GM04503 (cell line): ENCODE measurements around the gene DPYD.

Experiments
- DNase-seq: peaks from one replicate; pipeline ENCODE4 v3.0.0-alpha.2; 2012; ENCODE audit warnings: low read depth

The DPYD gene

DNA sequence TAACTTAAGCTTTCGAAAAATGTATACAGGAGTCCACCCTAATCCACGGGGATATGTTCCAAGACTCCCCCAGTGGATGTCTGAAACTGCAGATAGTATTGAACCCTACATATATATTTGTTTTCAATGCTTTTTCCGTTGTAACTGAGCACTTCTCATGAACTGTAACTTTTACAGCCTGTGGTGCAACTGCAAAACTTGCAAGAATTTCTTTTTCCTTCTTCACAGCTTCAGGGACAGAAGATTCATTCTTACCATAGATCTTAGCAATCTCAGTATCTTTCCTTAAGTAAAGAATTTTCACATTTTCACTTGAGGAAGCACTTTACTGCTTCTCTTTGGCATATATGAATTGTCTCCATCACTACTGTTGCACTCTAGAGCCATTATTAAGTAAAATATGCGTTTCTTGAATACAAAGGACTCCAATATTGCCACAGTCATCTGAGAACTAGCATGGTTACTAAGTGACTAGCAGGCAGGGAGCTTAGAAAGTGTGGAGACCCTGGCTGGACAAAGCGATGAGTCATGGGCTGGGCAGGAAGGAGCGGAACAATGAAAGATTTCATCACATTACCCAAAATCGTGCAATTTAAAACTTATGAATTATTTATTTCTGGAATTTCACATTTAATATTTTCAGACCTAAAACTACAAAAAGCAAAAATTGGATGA lies 14.1 kb downstream of the DPYD start:
- peak; percentile 78 for DNase-seq

DNA sequence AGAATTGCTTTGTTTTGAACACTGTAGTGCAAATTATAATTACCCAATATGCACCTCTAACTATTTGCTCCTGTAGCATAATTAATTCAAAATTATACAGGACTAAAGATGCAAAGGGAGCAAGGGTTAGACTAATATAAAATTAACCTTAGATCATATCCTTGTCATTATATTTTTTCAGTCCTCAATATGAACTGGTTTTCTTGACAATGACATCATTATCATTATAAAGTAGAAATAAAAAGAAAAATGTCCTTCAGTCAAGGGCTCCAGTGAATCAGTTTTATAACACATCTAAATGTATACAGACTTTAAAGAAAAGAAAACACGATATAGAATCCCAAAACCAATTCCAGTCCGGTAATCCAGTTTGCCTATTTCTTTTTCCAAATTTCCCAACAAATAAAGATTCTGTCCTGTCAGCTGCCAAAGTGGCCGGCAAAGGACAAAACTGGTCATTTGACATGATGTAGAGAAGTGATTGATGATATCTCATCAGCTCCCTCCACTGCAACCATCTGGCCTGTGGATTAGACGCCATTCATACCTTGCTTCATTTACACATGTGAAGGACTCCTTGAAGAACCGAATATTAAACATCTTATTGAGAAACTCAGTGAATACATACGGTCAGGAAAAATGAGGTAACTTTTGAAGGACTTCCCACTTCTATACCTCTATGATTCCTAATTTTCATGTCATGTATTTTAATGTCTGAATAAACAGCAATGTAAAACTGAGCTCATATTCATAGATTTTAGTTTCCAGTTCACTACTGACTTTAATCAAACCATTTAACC lies 15.5 kb downstream of the DPYD start:
- DNase-seq = no peak

DNA sequence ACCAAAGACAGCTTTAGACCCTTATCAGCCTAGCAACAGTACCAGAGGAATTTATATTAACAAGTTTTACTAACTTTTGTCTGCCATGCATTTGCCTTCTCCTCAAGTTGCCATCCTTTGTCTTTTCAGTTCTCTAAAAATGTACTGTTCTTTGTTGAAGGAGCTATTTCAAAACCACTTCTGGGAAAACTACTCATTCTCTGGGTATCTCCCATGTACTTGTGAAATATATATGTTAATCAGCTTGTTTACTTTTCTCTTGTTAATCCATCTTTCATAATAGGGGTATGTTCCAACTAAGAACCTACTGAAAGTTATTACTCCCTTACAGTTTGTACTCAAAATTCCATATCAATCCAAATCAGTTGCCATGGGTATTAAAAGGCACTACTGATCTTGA lies 16.3 kb downstream of the DPYD start:
- peak; percentile 30 for DNase-seq

DNA sequence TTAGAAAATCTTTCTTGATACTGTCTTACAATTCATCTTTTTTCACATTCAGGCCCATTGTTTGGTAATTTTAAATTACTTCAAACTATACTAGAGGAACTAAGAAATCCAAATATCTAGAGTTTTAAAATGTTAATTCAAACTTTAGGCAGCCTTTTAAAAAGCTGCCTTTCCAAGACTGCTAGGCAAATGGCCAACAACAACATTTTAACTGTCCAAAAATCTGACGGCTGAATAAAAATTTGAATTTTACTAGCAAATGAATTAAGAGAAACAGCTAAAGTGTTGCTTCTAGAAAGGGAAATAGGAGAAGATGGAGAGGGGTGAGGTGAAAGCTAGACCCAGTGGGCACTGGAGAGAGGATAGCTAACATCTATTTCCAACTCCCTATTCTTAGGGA lies 17.2 kb downstream of the DPYD start:
- no peak for DNase-seq

DNA sequence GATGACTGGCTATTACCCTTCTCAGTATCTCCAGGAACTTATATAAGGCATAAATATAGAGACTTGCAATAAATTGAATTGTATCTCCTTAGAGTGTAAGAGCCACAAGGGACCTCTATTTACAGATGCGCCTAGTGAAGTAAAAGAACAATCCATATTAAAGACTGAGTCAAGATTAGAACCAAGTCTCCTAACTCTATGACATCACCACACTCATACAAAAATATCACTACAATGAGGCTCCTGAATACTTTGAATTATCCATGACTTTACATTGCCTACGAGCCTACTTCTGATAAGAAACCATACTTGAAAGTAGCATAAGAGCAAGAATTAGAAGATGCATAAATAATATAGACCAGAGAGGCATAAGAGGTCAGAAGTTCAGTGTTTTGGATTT lies 18.8 kb downstream of the DPYD start:
- DNase-seq = no peak

DNA sequence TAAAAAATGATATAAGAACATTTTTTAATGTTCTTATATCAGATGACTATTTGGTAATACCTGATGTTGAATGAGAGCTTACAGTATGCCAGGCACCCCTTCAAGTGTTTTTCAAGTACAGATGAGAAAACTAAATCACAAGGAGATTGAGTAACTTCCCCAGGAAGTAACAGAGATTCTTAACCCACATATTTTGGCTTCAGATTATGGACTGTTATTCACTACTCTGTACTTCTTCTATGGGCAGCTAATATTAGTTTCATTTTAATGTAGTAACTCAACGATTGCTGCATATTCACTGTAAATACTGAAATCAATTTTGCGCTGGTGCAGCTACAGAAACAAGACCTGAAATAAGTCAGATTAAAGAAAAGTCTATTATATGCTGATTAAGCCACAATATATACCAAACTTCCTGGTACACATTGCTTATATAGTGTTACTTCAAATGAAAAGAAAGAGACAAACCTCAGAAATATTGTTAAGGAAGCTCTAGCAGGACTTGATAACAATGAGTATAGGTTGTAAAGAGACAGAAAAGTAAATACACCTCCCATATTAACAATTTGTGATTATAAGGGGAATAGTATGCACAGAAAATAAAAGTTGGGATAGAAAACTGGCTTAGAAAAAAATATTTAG lies 19.7 kb downstream of the DPYD start:
- peak; percentile 24 for DNase-seq

DNA sequence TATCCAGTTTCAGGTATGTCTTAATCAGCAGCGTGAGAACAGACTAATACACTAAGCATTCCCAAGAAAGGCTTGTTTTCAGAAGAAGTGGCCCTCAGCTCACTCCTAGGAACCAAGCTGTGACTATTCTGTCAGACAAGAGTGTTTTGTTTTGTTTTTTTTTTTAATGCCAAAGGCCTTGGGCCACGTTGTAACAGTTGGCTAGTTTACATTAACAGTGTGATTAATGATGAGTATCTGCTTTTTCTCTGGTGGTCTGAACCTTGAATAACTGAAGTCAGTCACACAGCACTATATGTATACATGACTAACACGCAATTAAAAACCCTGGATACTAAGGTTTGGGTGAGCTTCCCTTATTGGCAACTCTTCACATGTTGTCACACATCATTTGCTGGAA lies 21.9 kb downstream of the DPYD start:
- no peak for DNase-seq

DNA sequence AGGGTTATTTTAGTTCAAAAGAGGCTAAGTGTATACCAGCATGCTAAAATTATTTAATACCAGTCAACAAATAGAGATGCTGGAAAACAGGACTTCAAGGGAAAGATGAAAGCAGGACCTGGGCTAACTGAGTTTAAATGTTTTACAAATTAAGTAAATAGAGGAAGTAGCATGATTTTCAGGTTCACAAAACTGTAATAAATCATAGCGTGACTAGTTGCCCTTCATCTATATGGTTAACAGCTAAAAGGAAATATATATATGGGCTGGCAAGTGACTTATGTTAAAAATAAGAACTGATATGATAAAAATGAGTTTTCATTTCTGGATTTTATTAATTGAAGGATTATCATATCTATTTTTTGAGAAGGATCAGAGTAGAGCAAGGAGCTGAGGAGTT lies 25.6 kb downstream of the DPYD start:
- DNase-seq = no peak

DNA sequence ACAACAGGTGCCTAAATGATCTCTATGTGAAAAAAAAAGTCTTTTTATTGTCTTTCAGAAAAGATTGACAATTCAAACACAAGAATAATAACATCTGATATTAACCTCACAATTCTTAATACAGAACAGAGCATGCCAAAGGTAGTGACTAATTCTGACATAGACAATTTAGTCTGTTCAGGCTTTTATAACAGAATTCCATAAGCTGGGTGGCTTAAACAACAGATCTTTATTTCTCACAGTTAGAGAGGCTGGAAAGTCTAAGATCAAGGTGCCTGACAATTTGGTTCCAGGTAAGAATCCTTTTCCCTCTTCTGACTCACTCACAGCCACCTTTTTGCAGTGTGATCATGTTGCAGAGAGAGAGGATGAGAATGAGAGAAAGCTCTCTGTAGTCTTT lies 27.0 kb downstream of the DPYD start:
- DNase-seq = no peak

DNA sequence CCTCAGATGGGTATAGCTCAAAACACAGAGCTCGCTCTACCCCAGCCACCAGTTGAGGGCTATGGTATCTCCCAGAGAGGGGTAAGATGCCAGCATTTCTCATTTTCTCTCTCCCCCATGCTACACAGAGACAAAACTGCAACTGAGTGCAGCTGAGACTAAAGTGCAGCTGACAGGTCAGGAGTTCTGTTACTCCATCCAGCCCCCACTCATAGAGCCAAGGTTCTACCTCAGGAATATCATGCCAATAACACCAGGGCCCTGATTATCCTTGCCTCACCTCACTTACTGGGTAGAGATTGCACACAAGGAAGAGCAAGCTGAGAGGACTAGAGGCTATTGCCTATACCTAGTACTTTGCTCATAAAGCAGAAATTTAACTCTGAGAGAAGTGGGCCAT lies 34.6 kb downstream of the DPYD start:
- DNase-seq = no peak

DNA sequence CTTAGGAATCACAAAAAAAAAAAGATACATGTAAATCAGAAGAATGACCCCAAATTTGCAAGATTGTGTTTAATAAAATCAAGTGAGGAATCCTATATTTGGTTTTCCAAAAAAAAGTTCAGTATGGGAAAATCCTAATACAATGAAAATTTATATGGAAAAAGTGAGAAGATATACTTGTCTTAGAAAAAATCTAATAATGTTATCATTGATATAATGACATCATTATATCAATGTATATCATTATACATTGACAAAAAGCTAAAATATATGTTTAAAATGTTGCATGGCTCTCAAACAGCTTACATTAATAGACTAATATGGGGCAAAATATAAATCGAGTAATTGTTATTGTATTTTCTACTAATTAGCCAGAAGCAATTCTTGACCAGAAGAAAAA lies 37.0 kb downstream of the DPYD start:
- DNase-seq = no peak

DNA sequence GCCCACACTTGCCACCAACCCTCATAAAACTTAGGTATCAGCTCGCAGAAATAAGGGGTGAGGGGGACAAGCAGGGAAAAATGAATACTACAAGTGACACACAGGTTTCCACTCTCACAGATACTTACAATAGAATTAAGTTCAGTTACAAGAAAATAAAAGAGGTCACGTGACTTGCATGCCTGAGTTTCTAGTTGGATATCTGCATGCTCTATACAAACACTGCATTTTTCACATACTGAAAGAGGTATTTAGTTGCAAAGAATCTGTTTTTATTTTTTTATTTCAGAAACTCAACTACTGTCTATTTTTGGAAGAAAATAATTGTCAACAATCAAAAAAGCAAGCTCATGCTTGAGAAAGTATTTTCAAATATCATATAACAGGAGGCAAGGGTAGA lies 43.5 kb downstream of the DPYD start:
- no peak for DNase-seq

DNA sequence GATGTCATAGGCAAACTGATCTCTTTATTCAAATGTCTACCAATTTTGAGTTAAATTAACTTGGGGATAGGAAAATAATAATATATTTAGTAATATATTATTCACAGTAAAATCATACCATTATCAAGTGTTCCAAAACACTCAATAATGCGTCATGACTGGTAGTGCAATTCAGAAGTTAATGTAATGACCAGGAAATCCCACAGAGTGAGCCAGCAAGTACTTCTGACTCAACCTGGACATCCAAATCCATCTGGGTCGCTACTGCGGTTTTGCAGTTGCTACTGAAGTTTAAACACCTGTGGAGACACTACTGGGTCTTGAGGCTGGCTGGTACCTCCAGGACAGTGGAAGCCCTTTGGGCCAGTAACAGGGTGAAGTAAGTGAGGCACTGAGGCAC lies 44.8 kb downstream of the DPYD start:
- DNase-seq = no peak

DNA sequence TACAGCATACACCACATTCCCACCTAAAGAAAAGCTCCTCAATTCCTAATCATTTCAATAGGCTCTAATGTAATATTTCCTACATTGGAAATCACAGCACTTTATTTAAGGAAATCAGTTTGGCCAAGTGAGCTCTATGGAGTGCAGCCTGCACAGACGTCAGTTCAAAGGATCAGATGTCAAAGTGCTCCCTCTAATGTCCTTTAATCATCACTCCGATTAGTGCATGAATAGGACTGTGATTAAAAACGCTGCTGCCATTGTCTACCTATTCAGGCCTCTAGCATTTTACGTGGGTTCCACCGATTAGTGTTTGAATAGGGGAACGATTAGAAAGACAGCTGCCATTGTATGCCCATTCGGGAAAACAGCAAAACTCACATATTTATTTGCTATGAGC lies 50.2 kb downstream of the DPYD start:
- no peak for DNase-seq

DNA sequence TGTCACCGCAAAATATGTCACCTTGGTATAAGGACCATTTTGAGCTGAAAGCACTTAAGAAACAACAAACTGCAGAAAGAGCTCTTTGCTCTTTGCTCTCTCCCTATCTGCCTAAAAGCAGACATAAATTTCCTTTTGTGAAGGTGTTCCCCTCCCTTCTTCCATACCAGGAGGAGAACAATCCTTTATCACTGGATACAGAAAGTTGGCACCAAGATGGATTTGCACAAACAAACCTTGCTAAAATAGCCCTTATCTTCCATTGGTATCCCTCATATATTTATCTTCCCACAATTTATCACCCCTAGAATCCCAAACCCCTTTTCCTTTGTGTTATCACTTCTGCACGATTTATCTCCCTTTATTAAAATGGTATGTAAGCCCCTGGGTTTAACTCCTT lies 51.4 kb downstream of the DPYD start:
- DNase-seq = no peak

DNA sequence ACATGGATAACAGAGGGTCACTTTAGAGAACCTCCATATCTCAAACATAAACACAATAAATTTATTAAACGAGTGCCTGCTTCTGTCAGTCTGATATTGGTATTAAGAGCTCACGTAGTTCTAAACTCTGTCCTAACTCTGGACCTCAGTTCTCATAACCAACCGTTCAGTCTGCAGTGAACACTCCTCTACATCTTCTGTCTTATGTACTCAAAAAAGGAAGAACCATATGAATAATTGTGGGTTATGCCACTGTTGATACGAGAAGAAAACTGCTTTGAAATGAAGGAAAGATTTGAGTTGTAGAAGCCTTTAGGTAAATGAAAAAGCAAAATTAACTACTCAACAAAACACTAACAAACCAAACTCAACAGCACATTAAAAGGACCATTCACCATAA lies 53.7 kb downstream of the DPYD start:
- DNase-seq = no peak

DNA sequence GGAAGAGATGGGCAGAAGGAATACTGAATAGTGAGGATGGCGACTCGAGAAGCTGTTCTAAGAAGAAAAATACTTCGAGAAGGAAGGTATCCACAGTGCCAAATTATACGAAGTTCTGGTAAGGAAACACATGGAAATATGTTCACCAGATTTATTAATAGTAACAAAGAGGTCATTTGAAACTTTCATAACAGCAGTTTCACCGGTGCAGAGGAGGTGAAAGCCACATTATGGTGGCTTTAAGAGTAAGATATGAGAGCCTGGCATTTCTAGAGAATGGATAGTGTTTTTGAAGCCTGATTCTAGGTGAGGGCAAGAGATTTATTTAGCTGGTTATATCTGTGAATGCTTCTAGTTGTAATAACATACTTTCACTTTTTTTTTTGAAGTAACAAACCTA lies 56.2 kb downstream of the DPYD start:
- DNase-seq = no peak

DNA sequence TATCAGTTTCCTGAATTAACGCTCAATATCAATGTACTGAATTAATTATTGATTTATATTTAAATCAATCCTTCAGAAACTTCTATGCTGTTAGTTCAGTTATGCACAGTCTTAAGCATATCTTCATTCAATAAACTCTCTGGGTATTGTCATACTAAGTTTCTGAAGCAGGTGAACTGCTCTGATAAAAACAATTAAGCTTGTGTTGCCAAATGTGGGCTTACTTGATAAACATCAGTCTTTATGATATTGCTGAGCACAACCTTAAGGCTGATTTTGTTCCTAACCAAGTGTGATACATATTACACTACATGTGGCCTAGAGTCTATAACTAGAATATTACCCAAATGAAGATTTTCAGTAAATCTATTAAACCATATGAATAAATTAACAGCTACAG lies 67.6 kb downstream of the DPYD start:
- DNase-seq = no peak

DNA sequence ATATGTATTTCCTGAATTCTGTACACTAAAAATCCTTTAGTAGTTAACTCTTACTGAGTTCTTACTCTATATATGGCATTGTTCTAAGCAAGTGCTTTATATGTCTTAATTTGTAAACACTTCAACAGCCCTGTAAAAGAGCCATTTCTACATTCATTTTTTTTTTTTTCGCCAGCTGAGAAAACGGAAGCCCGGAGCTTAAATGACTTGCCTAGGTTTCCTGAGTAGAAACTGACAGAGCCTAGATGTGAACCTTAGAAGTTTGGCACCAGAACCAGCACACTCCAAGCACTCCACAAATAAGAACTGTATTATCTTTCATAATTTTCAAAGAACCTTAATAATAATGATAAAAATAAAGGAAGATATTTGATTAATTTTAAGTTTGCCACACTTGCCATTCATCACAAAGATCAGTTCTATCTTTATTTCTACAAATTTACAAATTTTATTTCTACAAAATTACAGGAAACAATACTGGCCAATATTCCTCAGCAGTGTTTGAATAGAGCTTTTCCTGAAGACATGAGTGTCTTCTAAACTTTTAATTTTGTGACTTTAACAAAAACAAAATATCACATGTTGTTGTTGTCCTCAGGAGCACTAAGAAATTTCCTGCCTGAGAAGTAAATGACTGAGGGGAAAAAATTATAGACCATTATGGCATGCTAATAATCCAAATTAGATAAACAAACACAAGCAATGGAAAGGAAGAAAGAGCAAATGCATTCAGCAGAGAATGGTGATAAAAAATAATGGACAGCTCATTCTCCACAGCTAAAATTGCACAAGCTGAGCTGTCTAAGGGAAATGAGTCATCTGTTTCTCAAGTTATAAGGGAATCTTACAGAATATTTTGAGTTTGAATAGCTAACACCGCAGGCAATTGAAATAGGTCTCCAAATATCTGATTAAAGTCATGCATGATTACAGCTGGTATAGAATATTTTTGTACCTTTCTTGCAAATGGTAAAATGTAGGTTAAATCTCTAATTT lies 71.2 kb downstream of the DPYD start:
- peak; percentile 72 for DNase-seq

DNA sequence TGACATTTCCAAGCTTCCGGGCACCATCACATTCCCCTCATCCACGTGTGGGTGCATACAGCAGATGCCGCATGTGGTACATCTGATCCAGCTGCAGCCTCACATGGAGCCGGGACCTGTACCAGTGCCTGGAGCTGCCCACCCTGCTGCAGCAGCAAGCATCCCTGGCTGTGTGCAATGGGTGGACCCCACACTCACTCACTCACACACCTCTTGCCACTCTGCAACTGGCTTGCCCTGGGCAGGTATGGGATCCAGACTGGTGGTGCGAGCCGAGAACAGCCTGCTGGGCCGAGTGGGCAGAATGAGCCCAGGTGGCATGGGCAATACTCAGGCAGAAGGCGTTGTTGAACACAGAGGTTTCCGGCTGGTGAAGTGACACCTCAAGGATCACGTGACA lies 75.0 kb downstream of the DPYD start:
- DNase-seq = no peak

DNA sequence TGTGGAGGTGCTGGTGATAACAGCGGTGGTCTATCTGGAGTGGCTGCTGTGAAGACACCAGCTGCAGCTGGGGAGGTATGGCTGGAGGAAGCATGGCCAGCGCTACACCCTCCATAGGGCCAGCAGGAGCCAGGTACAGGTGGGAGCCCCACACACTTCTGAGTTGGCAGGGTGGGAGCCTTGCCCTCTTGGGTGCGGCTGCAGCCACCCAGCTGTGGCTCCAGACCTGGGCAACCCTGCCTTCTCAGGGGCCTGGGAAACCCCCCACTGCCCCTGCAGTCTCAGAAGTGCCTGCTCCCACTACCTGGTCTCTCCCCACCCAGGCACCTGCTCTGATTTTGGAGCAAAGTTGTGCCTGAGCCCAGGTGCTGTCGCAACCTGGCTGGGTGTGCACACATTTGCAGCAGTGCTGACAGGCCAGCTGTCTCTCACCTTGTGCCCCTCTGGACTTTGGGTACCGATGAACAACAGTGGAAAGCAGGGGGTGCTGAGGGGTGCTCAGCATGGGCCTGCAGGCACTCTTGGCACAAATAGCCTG lies 76.2 kb downstream of the DPYD start:
- no peak for DNase-seq

DNA sequence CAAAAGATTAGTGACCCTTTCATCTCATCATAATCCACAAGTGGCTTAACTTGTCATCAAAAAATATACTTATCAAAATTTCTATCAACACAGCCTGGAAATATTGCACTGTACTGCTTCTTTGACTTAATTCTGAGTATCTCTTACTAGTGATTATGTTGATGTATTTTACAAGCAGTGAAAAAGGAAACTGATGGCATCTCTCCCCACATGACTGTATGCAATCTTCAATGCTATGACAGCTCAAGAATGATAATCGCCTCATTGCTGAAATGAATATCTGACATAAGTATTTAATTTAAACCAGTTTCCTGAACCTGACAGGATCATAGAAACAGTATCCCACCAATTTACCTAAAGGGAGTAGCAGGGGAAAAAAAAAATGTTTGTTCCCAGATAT lies 79.5 kb downstream of the DPYD start:
- DNase-seq = no peak
